HEK293T (cell line): Measurements from ENCODE around the gene FAM209A.
"Not testable (repeated sequence)": the region's sequence is repeated elsewhere in the genome, so short reads cannot be mapped to it uniquely, and the experiment has no call there.

Source experiments
- CTCF ChIA-PET: fragments of 350-600 bp; formaldehyde crosslinking; extraction: SDS; loops from one replicate; lab custom pipeline; 2021; ENCODE audit warnings: antibody characterized with exemption, inconsistent platforms; lab: Yijun Ruan, JAX
- POLR2A ChIA-PET: fragments of 350-600 bp; formaldehyde crosslinking; extraction: SDS; loops from one replicate; lab custom pipeline; 2020; ENCODE audit warnings: antibody characterized with exemption, inconsistent platforms; lab: Yijun Ruan, JAX
- DNase-seq: peaks from one replicate; pipeline ENCODE4 v3.0.0; 2012; ENCODE audit warnings: mixed read lengths; ENCODE audit errors: extremely low spot score
- ARNT ChIP-seq: fragments of 450-650 bp; IDR thresholded peaks from 2 replicates; pipeline ENCODE4 v1.6.1; 2017; ENCODE audit warnings: mild to moderate bottlenecking
- BHLHE40 ChIP-seq: fragments of 450-650 bp; IDR thresholded peaks from 2 replicates; pipeline ENCODE4 v1.6.1; 2016; ENCODE audit warnings: mild to moderate bottlenecking, moderate library complexity, borderline replicate concordance
- CTBP1 ChIP-seq: fragments of 450-650 bp; IDR thresholded peaks from 2 replicates; pipeline ENCODE4 v1.6.1; 2016; ENCODE audit warnings: borderline replicate concordance
- ELF4 ChIP-seq: fragments of 450-650 bp; IDR thresholded peaks from 2 replicates; pipeline ENCODE4 v1.6.1; 2017; ENCODE audit warnings: antibody characterized with exemption
- FOXA1 ChIP-seq: fragments of 450-650 bp; IDR thresholded peaks from 2 replicates; pipeline ENCODE4 v1.6.1; 2016; ENCODE audit warnings: mild to moderate bottlenecking
- FOXK2 ChIP-seq: fragments of 450-650 bp; IDR thresholded peaks from 2 replicates; pipeline ENCODE4 v1.6.1; 2016; ENCODE audit warnings: mild to moderate bottlenecking
- FOXM1 ChIP-seq: fragments of 450-650 bp; IDR thresholded peaks from 2 replicates; pipeline ENCODE4 v1.6.1; 2017; ENCODE audit warnings: mild to moderate bottlenecking, borderline replicate concordance
- HDGF ChIP-seq: fragments of 450-650 bp; IDR thresholded peaks from 2 replicates; pipeline ENCODE4 v1.6.1; 2017; ENCODE audit warnings: antibody characterized with exemption, borderline replicate concordance
- L3MBTL2 ChIP-seq: fragments of 450-650 bp; conservative IDR thresholded peaks from 2 replicates; pipeline ENCODE4 v1.6.1; 2016; ENCODE audit warnings: mild to moderate bottlenecking
- LEF1 ChIP-seq: fragments of 450-650 bp; IDR thresholded peaks from 2 replicates; pipeline ENCODE4 v1.6.1; 2017; ENCODE audit warnings: mild to moderate bottlenecking, borderline replicate concordance
- NFRKB ChIP-seq: fragments of 450-650 bp; IDR thresholded peaks from 2 replicates; pipeline ENCODE4 v1.6.1; 2016; ENCODE audit warnings: mild to moderate bottlenecking, moderate library complexity
- SP1 ChIP-seq: fragments of 450-650 bp; IDR thresholded peaks from 2 replicates; pipeline ENCODE4 v1.6.1; 2017
- SUZ12 ChIP-seq: fragments of 450-650 bp; IDR thresholded peaks from 2 replicates; pipeline ENCODE4 v1.6.1; 2016; ENCODE audit warnings: mild to moderate bottlenecking
- TARDBP ChIP-seq: fragments of 450-650 bp; IDR thresholded peaks from 2 replicates; pipeline ENCODE4 v1.6.1; 2016
- ZNF384 ChIP-seq: fragments of 450-650 bp; IDR thresholded peaks from 2 replicates; pipeline ENCODE4 v1.6.1; 2016
- TF ChIP-seq, protein P1 (sequence below): fragments of 450-650 bp; IDR thresholded peaks from 2 replicates; pipeline ENCODE4 v1.6.1; 2016

Gene FAM209A, protein sequence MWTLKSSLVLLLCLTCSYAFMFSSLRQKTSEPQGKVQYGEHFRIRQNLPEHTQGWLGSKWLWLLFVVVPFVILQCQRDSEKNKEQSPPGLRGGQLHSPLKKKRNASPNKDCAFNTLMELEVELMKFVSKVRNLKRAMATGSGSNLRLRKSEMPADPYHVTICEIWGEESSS

DNA sequence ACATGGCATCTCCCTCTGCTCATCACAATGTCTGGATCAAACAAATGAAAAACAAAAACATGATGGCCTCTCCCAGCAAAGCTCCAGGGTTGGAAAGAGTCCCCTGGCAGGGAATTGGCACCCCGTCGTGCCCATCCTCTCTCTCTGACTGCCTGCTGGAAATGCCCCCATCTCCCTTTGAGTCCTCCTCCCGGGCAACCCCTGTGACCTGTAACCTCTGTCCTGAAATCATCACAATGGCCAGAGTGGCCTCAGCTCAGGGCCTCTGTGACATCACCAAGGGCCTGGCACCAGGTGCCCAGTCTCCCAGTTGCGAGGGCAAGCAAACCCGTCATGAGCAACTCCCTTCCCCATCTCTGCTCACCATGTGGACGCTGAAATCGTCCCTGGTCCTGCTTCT, at the start of gene FAM209A:
Gene FAM209A, plus strand, starts transcription at position 301 of the 400 bp plus-strand sequence. Its CDS starts 65 bp downstream, at position 366.
- DNase-seq, CTCF ChIA-PET, POLR2A ChIA-PET: not testable (repeated sequence)

DNA sequence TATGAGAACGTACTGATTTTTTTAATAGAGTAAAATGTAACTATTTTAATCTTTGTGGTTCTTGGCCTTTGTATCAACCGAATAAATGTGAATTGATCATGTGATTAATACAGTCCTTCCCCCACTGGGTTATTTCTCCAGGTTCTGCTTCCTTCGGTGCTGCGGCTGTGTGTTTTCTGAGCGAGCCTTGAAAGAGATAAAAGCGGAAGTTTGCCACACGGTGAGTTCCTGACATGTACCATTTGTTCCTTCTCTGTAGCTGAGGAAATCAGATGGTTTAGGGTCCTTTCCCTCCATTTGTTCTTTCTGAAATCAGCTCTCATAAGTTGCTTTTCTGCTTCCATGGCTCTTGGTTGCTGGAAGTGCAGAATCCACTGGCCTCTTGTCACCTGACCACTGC, 40.6 kb upstream of the FAM209A start:
- ChIA-PET POLR2A (no interaction called here), CTCF (no interaction called here)
- TF ChIP-seq LEF1 (no peak), SP1 (no peak), FOXK2 (no peak), ARNT (no peak), BHLHE40 (no peak), L3MBTL2 (no peak), ZNF384 (no peak), CTBP1 (no peak), TARDBP (no peak)
- no peak for DNase-seq

DNA sequence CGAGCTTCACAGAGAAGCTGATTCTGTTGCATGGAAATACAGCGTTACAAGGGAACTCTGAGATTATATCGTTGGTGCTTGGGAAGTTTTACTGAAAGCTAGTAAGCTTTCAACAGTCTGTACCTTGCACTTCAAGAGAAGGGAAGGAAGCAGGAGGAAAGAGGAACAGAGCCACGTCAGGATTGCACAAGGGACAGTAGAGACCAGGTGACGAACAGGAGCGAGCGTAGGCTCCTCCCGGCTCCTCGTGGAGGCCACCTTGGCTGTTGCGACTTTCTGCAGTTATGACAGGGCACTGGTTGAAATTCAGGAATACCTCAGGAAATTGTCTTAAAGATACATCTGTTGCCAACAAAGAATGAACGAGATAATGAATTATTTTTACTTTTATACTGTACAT, 37.3 kb upstream of the FAM209A start:
- ChIA-PET CTCF (no interaction called here), POLR2A (no interaction called here)
- DNase-seq, result no peak
- TF ChIP-seq SUZ12 (no peak), ZNF384 (no peak), HDGF (no peak), NFRKB (no peak), ARNT (no peak), ELF4 (no peak), BHLHE40 (no peak), TARDBP (no peak), CTBP1 (no peak), FOXM1 (no peak), LEF1 (no peak), FOXA1 (no peak), SP1 (no peak), FOXK2 (no peak)
- TF ChIP-seq, protein P1, sequence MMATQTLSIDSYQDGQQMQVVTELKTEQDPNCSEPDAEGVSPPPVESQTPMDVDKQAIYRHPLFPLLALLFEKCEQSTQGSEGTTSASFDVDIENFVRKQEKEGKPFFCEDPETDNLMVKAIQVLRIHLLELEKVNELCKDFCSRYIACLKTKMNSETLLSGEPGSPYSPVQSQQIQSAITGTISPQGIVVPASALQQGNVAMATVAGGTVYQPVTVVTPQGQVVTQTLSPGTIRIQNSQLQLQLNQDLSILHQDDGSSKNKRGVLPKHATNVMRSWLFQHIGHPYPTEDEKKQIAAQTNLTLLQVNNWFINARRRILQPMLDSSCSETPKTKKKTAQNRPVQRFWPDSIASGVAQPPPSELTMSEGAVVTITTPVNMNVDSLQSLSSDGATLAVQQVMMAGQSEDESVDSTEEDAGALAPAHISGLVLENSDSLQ, result no peak

DNA sequence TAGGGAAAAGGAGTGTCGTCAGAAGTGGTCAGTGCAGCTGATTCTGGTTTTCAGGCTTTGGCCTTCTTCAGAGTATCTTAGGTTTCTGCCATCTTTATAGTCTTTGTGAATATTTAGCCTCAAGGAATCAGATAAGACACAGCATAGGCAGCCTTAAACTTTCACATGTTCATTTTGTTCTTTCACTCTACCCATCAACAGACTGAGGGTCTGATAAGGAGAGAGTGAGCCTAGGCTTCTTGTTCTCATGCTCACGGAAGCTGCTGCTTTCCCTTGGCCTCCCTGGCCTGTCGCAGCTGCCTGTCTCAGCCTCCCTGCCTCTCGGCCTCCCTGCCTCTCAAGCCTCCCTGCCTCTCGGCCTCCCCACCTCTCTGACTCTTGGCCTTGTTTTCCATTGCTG, 36.0 kb upstream of the FAM209A start:
- ChIA-PET CTCF (no interaction called here), POLR2A (no interaction called here)
- no peak for DNase-seq
- TF ChIP-seq CTBP1 (no peak), TARDBP (no peak), FOXK2 (no peak), LEF1 (no peak), ZNF384 (no peak), L3MBTL2 (no peak), HDGF (no peak), NFRKB (no peak), BHLHE40 (no peak), SP1 (no peak)
- TF ChIP-seq, protein P1, result no peak

DNA sequence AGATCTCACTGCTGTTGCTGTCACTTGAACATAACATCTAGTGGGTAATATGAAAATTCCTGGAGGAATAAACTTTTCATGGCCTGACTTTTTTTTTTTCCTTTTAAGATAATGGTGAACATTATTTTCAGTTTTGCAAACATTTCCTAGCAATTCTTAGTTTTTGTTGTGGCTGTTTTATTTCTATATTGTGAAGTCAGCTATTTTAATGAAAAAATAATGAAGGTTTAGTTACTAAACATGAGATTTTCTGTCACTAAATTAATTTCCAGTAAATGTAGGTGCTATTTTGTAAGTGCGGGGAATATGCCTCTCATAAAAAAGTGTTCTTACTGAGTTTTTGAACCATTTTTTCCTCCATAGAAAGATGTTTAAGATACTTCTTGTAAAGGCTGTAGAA, 23.4 kb upstream of the FAM209A start:
- no peak for DNase-seq
- ChIA-PET POLR2A (no interaction called here), CTCF (no interaction called here)
- TF ChIP-seq CTBP1 (no peak), SUZ12 (no peak), HDGF (no peak), TARDBP (no peak), SP1 (no peak), ARNT (no peak), FOXA1 (no peak), LEF1 (no peak), L3MBTL2 (no peak)
- TF ChIP-seq, protein P1, result no peak

DNA sequence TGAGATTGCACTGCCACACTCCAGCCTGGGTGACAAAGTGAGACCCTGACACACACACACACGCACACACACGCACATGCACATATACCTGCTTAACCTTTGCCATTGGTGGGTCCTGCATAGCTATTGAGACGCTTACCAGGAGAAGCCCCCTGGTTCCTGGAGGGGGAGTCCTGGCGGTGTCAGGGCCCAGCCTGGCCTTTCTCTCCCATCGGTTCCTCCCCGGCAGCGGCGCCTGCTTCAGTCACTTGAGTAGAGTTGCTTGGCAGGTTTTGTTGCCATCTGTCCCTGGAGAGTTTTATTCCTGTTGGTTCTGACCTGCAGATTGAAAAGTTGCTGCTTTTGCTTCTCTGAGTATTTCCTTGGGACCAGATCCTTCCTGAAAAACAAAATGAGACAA, 20.6 kb upstream of the FAM209A start:
- CTCF ChIA-PET, result no interaction called here
- POLR2A ChIA-PET, result no interaction called here
- no peak for DNase-seq
- no peak for TF ChIP-seq BHLHE40
- TF ChIP-seq, protein P1, result no peak
- TF ChIP-seq FOXA1, result no peak
- TF ChIP-seq LEF1, result no peak
- no peak for TF ChIP-seq SP1
- TF ChIP-seq ARNT, result no peak
- no peak for TF ChIP-seq FOXM1
- no peak for TF ChIP-seq SUZ12
- no peak for TF ChIP-seq NFRKB
- no peak for TF ChIP-seq ELF4
- TF ChIP-seq HDGF, result no peak
- no peak for TF ChIP-seq CTBP1
- TF ChIP-seq TARDBP, result no peak
- no peak for TF ChIP-seq ZNF384
